ENCODE data around the gene BOLA2B. TPM values are rescaled to one million over a fixed set of nuclear protein-coding genes. Genes with fewer than 3 reads are reported as not detected.
"Not testable (repeated sequence)": the region's sequence is repeated elsewhere in the genome, so short reads cannot be mapped to it uniquely, and the experiment has no call there.

BOLA2B gene
- total RNA-seq, 1 experiment from 2014 or later: 63.1 TPM

GRCh38 chr16:30170145-30170544 is 23.3 kb downstream of the BOLA2B start:
- H3K36me3 ChIP-seq (replicated peaks; ENCODE audit: control insufficient read depth, insufficient read depth, low read length); H3K27me3 ChIP-seq (ENCODE audit: control insufficient read depth, insufficient read depth, low read length); H3K4me3 ChIP-seq (ENCODE audit: insufficient read depth, low read depth, low read length); DNase-seq: not testable (repeated sequence)

DNA sequence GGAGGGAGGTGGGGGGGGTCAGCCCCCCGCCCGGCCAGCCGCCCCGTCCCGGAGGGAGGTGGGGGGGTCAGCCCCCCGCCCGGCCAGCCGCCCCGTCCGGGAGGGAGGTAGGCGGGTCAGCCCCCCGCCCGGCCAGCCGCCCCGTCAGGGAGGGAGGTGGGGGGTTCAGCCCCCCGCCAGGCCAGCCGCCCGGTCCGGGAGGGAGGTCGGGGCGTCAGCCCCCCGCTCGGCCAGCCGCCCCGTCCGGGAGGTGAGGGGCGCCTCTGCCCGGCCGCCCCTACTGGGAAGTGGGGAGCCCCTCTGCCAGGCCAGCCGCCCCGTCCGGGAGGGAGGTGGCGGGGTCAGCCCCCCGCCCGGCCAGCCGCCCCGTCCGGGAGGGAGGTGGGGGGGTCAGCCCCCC is 24.1 kb downstream of the BOLA2B start:
- not testable (repeated sequence) for H3K27me3 ChIP-seq (ENCODE audit: control insufficient read depth, insufficient read depth, low read length); DNase-seq; H3K4me3 ChIP-seq (ENCODE audit: insufficient read depth, low read depth, low read length); H3K36me3 ChIP-seq (replicated peaks; ENCODE audit: control insufficient read depth, insufficient read depth, low read length)

DNA sequence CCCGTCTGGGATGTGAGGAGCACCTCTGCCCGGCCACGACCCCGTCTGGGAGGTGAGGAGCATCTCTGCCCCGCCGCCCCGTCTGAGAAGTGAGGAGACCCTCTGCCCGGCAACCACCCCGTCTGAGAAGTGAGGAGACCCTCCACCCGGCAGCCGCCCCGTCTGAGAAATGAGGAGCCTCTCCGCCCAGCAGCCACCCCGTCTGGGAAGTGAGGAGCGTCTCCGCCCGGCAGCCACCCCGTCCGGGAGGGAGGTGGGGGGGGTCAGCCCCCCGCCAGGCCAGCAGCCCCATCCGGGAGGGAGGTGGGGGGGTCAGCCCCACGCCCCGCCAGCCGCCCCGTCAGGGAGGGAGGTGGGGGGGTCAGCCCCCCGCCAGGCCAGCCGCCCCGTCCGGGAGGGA is 24.7 kb downstream of the BOLA2B start:
- DNase-seq; H3K27me3 ChIP-seq (ENCODE audit: control insufficient read depth, insufficient read depth, low read length); H3K36me3 ChIP-seq (replicated peaks; ENCODE audit: control insufficient read depth, insufficient read depth, low read length); H3K4me3 ChIP-seq (ENCODE audit: insufficient read depth, low read depth, low read length): not testable (repeated sequence)

DNA sequence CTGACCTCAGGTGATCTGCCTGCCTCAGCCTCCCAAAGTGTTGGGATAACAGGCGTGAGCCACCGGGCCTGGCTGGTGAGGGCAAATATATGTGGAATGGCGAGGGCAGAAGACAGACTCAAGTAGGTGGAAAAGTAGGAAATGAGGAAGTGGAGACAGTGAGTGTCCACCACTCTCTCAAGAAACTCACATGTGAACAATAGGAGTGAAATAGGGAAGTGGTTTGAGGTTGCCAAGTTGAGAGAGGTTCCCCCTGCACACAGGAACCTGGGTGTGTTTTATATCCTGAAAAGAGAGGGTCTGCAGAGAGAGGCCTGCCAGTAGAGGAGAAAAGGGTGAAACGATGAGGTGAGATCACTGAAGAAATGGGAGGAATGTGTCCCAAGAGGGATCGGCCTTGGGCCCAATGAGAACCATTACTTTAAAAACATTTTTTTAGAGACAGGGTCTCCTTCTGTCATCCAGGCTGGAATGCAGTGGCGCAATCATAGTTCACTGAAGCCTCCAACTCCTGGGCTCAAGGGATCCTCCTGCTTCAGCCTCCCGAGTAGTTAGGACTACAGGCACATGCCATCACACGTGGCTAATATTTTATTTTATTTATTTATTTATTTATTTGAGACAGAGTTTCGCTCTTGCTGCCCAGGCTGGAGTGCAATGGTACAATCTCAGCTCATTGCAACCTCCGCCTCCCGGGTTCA is 27.1 kb downstream of the BOLA2B start:
- Histone ChIP-seq H3K36me3 (replicated peaks; ENCODE audit: control insufficient read depth, insufficient read depth, low read length) (no peaks in the 10 kb centered on the region), H3K4me3 (ENCODE audit: insufficient read depth, low read depth, low read length) (no peak overlapping the region), H3K27me3 (ENCODE audit: control insufficient read depth, insufficient read depth, low read length) (no peaks in the 10 kb centered on the region)
- no peak for DNase-seq

DNA sequence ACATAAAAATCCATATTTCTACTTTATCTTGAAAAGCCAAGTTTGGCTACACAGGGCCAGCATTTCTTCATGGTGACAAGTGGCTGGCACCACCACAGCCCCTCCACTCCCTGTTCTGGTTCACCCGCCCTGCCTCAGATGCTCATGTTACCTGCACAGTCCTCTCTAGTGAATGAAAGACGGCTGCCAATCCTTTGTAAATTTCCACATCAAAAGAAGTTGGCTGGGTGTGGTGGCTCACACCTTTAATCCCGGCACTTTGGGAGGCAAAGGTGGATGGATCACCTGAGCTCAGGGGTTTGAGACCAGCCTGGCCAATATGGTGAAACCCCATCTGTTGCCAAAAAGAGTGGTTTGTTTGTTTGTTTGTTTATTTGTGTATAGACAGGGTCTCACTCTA is 29.9 kb downstream of the BOLA2B start:
- no peak overlapping the region for H3K4me3 ChIP-seq (ENCODE audit: insufficient read depth, low read depth, low read length)
- DNase-seq: no peak
- H3K27me3 ChIP-seq (ENCODE audit: control insufficient read depth, insufficient read depth, low read length): no peaks in the 10 kb centered on the region
- no peaks in the 10 kb centered on the region for H3K36me3 ChIP-seq (replicated peaks; ENCODE audit: control insufficient read depth, insufficient read depth, low read length)

DNA sequence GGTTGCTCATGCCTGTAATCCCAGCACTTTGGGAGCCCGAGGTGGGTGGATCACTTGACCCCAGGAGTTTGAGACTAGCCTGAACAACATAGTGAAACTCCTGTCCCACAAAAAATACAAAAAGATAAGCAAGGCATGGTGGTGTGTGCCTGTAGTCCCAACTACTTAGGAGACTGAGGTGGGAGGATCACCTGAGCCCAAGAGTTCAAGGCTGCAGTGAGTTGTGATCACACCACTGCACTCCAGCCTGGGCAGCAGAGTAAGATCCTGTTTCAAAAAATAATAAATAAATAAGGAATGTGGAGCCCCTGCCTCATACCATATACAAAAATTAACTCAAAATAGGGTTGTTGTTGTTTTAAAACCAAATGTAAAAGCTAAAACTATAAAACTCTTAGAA is 36.3 kb downstream of the BOLA2B start:
- Histone ChIP-seq H3K36me3 (replicated peaks; ENCODE audit: control insufficient read depth, insufficient read depth, low read length) (no peaks in the 10 kb centered on the region), H3K4me3 (ENCODE audit: insufficient read depth, low read depth, low read length) (no peak overlapping the region), H3K27me3 (ENCODE audit: control insufficient read depth, insufficient read depth, low read length) (no peaks in the 10 kb centered on the region)
- DNase-seq: no peak

DNA sequence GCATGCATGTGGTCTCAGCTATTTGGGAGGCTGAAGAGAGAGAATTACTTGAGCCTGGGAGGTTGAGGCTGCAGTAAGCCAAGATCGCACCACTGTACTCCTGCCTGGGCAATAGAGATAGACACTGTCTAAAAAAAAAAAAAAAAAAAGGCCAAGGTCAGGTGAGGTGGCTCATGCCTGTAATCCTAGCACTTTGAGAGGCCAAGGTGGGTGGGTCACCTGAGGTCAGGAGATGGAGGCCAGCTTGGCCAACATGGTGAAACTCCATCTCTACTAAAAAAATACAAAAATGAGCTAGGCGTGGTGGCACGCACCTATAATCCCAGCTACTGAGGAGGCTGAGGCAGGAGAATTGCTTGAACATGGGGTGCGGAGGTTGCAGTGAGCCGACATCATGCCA is 38.3 kb downstream of the BOLA2B start:
- no peak for DNase-seq
- H3K4me3 ChIP-seq (ENCODE audit: insufficient read depth, low read depth, low read length): no peak overlapping the region
- H3K36me3 ChIP-seq (replicated peaks; ENCODE audit: control insufficient read depth, insufficient read depth, low read length): no peaks in the 10 kb centered on the region
- H3K27me3 ChIP-seq (ENCODE audit: control insufficient read depth, insufficient read depth, low read length): no peaks in the 10 kb centered on the region

- Histone ChIP-seq H3K27me3 (ENCODE audit: control insufficient read depth, insufficient read depth, low read length) (no peaks in the 10 kb centered on the region), H3K36me3 (replicated peaks; ENCODE audit: control insufficient read depth, insufficient read depth, low read length) (no peaks in the 10 kb centered on the region), H3K4me3 (ENCODE audit: insufficient read depth, low read depth, low read length) (no peak overlapping the region)
- DNase-seq: no peak
Measured at GRCh38 chr16:30152517-30152916, 40.9 kb downstream of the BOLA2B start.

- Histone ChIP-seq H3K36me3 (replicated peaks; ENCODE audit: control insufficient read depth, insufficient read depth, low read length) (no peaks in the 10 kb centered on the region), H3K27me3 (ENCODE audit: control insufficient read depth, insufficient read depth, low read length) (no peaks in the 10 kb centered on the region), H3K4me3 (ENCODE audit: insufficient read depth, low read depth, low read length) (no peak overlapping the region)
- no peak for DNase-seq
Measured at GRCh38 chr16:30151091-30151490, 42.4 kb downstream of the BOLA2B start.

DNA sequence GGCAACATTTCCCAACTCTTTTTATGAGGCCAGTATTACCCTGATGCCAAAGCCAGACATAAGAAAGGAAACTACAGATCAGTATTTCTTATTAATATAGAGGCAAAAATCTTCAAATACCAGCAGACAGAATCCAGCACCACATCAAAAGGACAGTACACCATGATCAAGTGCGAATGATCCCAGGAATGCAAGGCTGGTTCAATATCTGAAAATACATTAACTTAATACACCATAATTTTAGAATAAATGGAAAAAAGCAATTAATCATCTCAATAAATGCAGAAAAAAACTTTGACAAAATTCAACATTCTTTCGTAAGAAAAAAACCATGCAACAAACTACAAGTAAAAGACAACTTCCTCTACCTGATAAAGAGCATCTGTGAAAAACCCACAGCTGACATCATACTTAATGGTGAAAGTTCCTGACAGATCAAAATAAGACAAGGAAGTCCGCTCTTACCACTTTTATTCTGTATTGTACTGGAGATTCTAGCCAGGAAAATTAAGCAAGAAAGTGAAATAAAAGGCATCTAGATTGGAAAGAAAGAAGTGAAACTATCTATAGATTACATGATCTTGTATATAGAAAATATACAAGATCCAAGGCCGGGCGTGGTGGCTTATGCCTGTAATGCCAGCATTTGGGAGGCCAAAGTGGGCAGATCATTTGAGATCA is 44.1 kb downstream of the BOLA2B start:
- Histone ChIP-seq H3K27me3 (ENCODE audit: control insufficient read depth, insufficient read depth, low read length) (no peaks in the 10 kb centered on the region), H3K4me3 (ENCODE audit: insufficient read depth, low read depth, low read length) (no peak overlapping the region), H3K36me3 (replicated peaks; ENCODE audit: control insufficient read depth, insufficient read depth, low read length) (no peaks in the 10 kb centered on the region)
- no peak for DNase-seq

GRCh38 chr16:30147843-30148510 is 45.5 kb downstream of the BOLA2B start:
- no peaks in the 10 kb centered on the region for H3K36me3 ChIP-seq (replicated peaks; ENCODE audit: control insufficient read depth, insufficient read depth, low read length)
- H3K4me3 ChIP-seq (ENCODE audit: insufficient read depth, low read depth, low read length): no peak overlapping the region
- no peak for DNase-seq
- H3K27me3 ChIP-seq (ENCODE audit: control insufficient read depth, insufficient read depth, low read length): no peaks in the 10 kb centered on the region

DNA sequence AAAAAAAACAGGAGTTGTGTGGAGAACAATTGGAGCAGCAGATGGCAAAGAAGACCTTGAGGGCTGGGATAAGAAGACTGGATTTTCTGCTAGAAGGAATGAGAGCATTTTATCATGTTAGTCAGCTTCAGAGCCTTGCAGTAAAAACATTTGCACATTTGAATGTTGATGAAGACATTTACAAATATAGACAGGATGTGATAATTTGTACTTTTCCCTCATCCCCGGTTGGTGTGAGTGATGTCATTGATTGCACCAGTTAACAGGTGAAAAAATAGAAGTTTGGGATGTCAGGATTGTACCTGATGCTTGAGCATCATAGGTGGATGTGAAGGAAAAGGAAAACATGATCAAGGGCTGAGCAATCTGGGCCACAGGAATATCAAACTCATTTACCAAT is 47.8 kb downstream of the BOLA2B start:
- no peaks in the 10 kb centered on the region for H3K36me3 ChIP-seq (replicated peaks; ENCODE audit: control insufficient read depth, insufficient read depth, low read length)
- no peak overlapping the region for H3K4me3 ChIP-seq (ENCODE audit: insufficient read depth, low read depth, low read length)
- DNase-seq: no peak
- no peaks in the 10 kb centered on the region for H3K27me3 ChIP-seq (ENCODE audit: control insufficient read depth, insufficient read depth, low read length)

- no peaks in the 10 kb centered on the region for H3K27me3 ChIP-seq (ENCODE audit: control insufficient read depth, insufficient read depth, low read length)
- DNase-seq: no peak
Measured at GRCh38 chr16:30144917-30145316, 48.5 kb downstream of the BOLA2B start.

DNA sequence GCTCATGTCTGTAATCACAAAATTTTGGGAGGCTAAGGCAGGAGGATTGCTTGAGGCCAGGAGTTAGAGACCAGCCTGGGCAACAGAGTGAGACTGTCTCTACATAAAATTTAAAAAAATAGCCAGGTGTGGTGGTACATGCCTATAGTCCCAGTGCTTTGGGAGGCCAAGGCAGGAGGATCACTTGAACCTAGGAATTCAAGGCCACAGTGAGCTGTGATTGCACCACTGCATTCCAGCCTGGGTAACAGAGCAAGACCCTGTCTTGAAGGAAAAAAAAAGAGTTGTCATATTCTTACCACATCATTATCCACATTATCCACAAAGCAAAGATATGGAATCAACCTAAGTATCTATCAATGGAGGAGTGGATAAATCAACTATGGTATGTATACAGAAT is 49.4 kb downstream of the BOLA2B start:
- Histone ChIP-seq H3K36me3 (replicated peaks; ENCODE audit: control insufficient read depth, insufficient read depth, low read length) (no peaks in the 10 kb centered on the region), H3K27me3 (ENCODE audit: control insufficient read depth, insufficient read depth, low read length) (no peaks in the 10 kb centered on the region), H3K4me3 (ENCODE audit: insufficient read depth, low read depth, low read length) (no peak overlapping the region)
- DNase-seq: no peak

More at GRCh38 chr16:30144917-30145316, 48.5 kb downstream of the BOLA2B start:
- Histone ChIP-seq H3K4me3 (ENCODE audit: insufficient read depth, low read depth, low read length) (no peak overlapping the region), H3K36me3 (replicated peaks; ENCODE audit: control insufficient read depth, insufficient read depth, low read length) (no peaks in the 10 kb centered on the region)

DNA sequence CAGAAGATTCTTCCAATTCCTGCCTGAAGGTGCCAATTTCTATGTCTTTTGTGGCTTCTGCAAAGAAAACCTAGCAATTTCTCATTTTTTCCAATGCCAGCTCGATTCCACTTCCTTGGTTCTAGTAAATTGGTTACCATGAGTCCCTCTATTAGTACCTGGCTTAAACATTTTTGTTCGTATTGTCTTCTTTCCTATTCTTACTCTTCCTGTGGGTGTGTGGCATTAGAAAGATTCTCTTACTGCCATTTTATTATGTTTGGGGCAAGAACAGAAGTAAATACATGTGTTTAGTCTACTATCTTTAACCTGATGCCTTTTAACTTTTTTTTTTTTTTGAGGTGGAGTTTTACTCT is 50.1 kb downstream of the BOLA2B start:
- no peak for DNase-seq
- Histone ChIP-seq H3K36me3 (replicated peaks; ENCODE audit: control insufficient read depth, insufficient read depth, low read length) (no peaks in the 10 kb centered on the region), H3K4me3 (ENCODE audit: insufficient read depth, low read depth, low read length) (no peak overlapping the region), H3K27me3 (ENCODE audit: control insufficient read depth, insufficient read depth, low read length) (no peaks in the 10 kb centered on the region)

Measured in H7 (cell line).